Fibroblast of pulmonary artery (primary cell): ENCODE measurements around the gene DST.
A peak's percentile ranks its signal among the peaks of the same experiment; 100 is the strongest.

Experiments used
- DNase-seq: peaks from one replicate; pipeline ENCODE4 v3.0.0-alpha.2; 2010; ENCODE audit warnings: low read depth
- H3K4me3 ChIP-seq: replicated peaks from 2 replicates; pipeline ENCODE4 v1.5.1; 2011; ENCODE audit warnings: low read depth, mild to moderate bottlenecking, control low read depth, low read length, moderate library complexity
- TF ChIP-seq, protein P1 (sequence below): IDR thresholded peaks from 2 replicates; pipeline ENCODE4 v1.5.1; 2011; ENCODE audit warnings: mild to moderate bottlenecking, control low read depth, low read length, inconsistent platforms; ENCODE audit errors: missing control alignments

DST gene

DNA sequence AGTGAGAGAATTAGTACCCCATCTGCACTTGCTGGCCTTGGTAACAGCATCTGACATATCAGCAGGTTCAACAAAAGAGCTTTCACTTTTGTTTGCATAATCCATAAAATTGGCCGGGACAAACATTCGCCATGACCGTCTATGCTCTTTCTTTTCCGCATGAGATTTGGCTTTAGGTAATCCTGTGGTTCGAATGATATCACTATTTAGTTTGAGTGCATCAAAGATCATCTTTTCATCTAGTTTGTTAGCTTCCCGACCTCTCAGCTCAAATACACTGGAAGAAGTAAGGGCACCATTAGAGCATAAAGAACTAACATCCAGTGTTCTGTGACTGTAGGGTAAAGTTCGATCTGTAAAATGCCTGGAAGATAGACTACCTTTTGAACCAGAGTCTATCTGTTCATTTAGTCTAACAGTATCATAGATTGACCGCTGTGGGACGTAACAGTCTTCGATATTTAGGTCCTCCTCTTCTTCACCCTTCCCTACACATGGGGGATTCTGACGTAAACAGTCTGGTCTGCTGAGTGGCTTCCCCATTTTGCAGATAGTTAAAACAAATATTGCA is 101.6 kb downstream of the DST start:
- DNase-seq = no peak
- peak overlapping the region; percentile 73 for H3K4me3 ChIP-seq

DNA sequence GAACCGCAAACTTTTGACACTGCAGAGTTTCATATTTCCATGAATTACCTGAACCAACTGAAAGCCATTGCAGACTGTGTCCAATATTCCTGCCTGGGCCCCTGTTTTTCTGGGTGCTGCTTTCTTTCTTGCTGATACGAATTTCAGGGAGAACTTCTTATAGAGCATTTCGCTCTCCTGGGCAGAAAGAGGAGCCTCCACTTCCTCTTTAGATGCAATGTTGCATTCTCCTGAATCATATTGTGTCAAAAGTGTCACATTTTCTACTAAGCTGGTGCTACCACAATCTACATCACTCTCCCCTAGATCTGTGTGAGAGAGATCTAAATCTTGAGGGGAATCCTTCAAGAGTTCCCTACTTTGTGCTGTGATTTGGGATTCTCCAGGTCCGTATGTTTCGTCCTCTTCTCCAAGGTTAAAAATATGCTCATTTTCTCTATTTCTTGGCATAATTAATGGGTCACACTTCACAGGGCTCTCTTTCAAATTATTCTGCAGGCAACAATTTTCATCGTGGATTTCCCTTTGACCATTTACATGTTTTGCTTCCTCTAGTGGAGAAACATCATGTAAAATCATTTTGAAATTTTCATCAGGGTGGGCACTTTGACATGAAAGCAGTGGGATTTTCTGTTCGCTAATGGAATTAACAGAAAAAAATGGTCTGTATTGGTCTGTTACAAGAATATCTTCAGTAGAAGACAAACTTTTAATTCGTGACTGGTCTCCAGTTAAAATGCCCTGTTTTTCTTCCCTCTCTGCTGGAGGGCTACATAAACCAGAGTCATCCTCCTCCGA is 102.3 kb downstream of the DST start:
- H3K4me3 ChIP-seq = peak overlapping the region; percentile 73
- no peak for DNase-seq
- TF ChIP-seq, protein P1, sequence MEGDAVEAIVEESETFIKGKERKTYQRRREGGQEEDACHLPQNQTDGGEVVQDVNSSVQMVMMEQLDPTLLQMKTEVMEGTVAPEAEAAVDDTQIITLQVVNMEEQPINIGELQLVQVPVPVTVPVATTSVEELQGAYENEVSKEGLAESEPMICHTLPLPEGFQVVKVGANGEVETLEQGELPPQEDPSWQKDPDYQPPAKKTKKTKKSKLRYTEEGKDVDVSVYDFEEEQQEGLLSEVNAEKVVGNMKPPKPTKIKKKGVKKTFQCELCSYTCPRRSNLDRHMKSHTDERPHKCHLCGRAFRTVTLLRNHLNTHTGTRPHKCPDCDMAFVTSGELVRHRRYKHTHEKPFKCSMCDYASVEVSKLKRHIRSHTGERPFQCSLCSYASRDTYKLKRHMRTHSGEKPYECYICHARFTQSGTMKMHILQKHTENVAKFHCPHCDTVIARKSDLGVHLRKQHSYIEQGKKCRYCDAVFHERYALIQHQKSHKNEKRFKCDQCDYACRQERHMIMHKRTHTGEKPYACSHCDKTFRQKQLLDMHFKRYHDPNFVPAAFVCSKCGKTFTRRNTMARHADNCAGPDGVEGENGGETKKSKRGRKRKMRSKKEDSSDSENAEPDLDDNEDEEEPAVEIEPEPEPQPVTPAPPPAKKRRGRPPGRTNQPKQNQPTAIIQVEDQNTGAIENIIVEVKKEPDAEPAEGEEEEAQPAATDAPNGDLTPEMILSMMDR = no peak

More for the DNA sequence above, 101.6 kb downstream of the DST start:
- TF ChIP-seq, protein P1 = no peak

DNA sequence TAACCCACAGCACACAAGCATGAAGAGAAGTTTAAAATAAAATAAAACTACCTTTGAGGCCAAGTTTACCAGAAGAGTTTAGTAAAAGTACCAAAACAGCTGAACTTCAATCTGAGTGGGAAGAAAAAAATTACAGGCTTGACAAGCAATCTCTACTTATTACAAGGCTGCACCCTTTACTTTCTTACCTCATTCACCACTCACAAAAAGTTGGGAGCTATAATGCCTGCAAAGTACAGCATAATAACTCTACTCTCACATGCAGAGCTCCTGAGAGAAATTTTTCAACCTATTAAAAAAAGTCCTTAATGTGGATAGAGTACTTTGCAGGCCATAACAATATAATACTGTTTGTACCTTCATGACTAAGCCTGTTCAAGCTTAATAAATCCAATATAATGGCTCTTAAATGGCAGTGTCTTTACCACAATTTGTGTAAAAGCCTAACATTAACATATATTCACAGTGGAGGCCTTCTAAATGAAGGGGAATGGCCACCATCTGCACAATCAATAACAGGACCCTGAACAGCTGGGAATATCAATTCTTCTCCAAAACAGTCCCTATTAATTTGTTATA is 103.1 kb downstream of the DST start:
- TF ChIP-seq, protein P1 = no peak
- peak overlapping the region; percentile 73 for H3K4me3 ChIP-seq
- DNase-seq = no peak

DNA sequence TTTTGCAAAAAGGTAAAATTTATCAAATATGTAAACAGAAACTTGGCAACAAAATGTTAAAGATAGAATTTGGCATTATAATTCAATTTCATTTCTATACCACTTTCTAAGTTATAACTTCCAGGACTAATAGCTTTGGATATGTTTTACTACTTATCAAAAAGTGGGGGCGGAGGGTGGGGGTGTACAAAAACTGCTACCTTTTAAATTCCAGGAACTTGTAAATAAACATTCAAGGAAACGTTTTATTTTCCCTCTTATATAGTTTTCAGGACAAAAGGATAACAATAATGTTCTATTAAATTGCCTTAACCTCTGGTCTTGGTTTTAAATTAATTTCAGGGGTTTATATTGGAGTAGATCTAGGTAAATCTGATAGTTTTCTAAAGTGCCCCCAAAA is 103.8 kb downstream of the DST start:
- TF ChIP-seq, protein P1 = no peak
- DNase-seq = no peak
- peak overlapping the region; percentile 73 for H3K4me3 ChIP-seq

DNA sequence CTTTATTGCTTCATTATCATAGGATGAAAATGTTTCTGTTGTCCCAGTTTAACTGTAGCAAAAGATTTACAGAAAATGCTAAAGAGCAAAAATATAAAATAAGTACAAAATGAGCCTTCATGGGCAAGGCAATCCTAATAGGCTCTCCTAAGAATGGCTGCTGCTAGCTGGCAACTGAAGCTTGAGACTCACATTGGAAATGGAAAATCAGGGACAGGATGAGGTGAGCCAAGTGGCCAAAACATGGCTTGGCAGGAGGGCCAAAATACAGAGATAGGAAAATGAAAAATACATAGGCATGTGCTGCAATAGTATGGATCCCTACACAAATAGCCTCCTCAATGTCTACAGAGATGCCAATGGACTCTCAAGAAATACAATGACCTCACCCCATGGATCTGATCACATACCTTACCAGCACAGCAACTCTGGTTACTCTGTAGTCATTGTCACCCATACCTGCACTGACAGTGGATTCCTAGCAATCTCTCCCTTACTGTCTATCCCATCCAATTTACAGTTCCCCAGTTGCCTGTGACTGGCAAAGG is 105.4 kb downstream of the DST start:
- DNase-seq = no peak
- H3K4me3 ChIP-seq = no peak overlapping the region

DNA sequence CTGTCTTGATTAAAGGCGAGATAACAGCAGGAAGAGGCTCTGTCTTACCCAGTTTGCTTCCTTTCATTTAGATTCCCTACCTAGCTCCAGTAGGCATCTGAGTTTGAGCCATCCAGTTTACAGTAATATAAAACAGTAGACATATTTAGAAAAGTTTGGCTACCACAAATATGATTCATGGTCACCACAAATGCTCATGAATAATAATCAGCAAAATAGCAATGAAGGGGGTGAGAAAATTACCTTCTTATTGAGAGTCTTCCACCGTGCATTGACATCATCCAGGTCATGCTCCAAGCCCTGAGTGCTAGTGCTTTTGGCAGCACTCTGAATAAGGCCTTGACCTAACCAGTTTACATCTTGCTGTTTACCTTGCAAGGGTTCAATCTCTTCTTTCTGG is 106.2 kb downstream of the DST start:
- DNase-seq = no peak
- TF ChIP-seq, protein P1 = no peak
- no peak overlapping the region for H3K4me3 ChIP-seq

More for the DNA sequence above, 105.4 kb downstream of the DST start:
- TF ChIP-seq, protein P1 = no peak
